GM19043 (cell line): ENCODE results near the gene PTTG1IP.

ENCODE experiments used
- ATAC-seq: cut with Tn5 transposase; IDR thresholded peaks from one replicate; pipeline ENCODE4 v1.9.1; 2021; ENCODE audit warnings: low read depth; ENCODE audit not compliant: unreplicated experiment

Gene PTTG1IP

DNA sequence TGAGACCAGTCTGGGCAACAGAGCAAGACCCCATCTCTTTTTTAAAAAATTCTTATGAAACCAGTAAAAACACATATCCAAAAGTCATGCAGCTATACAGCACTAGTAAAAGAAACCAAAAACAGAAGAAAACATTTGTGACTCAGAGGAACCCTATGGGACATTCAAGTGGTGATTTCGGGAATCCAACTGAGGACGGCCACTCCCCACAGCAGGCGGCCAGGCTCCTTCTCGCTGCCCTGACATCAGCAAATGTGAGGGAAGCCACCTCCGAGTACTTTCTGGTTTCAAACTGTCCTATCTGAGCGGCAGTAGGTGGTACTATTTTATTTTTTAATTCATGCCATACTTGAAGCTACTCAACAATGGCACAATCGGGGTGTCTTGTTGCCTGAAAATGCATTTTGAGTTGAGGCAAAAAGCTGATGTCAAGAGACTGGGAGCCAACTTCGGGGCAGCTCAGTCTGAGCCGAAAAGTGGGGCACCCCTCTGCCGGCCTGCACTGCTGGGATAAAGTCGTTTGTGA, 58.9 kb downstream of the PTTG1IP start:
- no peak for ATAC-seq

GRCh38 chr21:44813727-44814126, 59.8 kb downstream of the PTTG1IP start:
- no peak for ATAC-seq

GRCh38 chr21:44813149-44813548, 60.3 kb downstream of the PTTG1IP start:
- ATAC-seq, result no peak

DNA sequence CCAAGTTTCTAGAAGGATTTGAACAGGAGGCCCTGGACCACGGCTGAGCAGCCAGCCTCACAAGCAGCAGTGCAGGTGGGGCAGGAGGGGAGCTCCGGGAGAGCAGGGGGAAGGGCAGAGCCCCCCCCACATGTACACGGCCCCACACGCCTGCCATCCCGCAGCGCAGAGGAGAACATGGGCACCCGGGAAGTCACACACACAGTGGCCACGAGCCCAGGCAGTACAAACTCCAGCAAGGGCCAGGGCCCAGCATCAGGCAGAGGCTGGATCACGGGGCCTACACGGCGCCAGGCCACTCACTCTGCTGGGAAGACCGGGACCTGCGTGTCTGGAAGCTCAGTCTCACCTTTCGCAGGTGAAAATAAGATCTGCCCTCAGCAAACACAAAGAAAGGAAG, 60.9 kb downstream of the PTTG1IP start:
- no peak for ATAC-seq

- ATAC-seq, result no peak
These were observed 62.7 kb downstream of the PTTG1IP start for GRCh38 chr21:44810779-44811178.

DNA sequence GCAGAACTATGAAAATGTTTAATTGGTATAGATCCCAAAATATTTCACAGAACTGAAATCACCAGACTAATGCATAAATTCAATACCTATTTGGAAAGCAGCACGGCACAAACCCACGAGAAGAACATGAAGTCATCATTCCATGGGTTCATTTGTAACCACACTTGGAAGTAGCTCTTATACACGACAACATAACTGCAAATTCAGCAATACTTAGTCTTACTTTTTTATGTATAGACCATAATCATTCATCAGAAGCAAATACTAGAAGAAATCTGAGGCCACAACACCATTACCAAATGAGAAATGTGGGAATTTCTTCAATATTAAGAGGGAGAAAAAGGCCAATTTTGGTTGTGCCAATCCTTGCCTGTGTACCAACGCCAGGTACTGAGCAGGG, 67.6 kb downstream of the PTTG1IP start:
- ATAC-seq, result no peak

- ATAC-seq, result no peak
These were observed 68.3 kb downstream of the PTTG1IP start for GRCh38 chr21:44805226-44805625.

DNA sequence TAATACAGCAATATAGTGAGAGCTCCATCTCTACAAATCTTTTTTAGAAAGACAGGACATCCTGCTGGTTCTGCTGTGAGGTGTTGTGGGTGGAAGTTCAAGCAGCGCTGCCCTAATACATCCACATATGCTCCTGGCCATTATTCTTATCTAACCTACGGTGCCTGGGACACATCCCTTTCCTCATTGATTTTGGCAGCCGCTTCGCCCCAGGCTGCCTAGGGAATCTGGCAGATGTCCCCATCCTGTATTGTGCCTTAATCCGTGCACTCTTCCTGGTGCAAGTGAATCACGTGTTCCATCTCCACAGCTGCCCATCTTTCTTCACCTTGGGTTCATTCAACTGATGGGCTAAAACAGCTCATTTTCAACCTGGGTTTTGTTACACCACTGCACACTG, 68.7 kb downstream of the PTTG1IP start:
- no peak for ATAC-seq

DNA sequence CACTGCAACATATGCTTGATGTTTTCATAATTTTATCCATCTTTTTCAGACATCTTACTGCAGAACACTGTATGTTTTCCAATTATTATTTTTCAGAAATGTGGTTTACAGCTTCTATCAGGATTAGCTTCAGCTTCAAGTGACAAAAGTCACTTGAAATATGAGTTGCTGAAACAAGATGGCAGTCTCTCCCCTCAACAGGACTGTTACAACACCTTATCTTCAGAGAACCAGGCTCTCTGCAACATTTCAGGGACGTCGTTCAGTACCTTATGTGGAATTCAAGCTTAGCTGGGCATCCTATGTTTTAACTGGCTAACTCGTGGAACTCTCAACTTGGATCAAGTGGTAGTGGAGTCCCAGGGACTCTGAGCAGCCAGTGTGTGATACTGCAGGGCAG, 69.8 kb downstream of the PTTG1IP start:
- ATAC-seq, result no peak

- no peak for ATAC-seq
These were observed 70.9 kb downstream of the PTTG1IP start for GRCh38 chr21:44802396-44803153.

DNA sequence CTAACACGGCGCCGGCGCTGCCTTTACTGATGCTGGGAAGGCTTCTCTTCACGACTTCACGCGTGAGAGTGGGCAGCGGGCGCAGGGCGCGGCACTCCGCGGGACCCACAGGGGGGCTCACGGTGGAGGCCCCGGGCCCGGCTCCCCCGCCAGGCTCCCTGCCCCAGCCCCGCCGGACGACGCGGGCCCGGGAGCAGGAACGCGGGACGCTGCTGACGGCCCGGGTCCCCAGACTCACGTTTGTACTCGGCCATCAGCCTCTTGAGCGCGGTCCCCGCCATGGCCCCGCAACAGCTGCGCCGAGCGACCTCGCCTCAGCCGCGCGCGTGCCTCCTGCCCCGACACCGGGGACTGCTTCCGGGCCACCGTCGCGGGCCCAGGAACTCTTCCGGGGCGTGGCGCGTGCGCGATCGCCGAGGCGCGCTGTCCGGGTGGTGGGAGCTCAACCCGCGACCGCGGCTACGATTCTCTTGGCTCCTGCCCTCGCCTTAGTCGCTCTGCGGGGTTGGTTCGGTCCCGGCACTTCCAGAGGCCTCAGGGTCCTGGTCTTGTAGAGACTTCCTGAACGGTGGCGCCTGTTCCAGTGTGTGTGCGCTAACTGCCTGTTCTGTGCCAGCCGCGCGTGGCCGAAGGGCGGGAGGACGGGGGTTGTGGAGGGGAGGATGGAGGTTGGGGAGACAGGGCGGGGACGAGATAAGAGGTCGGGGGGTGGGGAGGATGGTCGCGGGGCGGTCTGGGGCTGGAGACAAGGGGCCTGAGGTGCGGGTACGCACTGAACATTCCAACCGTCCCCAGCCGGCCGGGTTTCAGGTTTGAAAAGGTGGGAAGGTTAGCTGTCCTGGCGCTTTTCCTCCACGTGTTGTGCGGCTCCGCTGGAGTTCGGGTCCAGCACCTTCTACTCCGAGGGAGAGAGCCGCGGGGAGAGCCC, 71.8 kb downstream of the PTTG1IP start, which contains the start of gene UBE2G2:
Gene UBE2G2 (minus strand): TSS at position 353 of the 928 bp plus-strand sequence. CDS start 72 bp downstream, at position 281.
- ATAC-seq, result peak; percentile 79

DNA sequence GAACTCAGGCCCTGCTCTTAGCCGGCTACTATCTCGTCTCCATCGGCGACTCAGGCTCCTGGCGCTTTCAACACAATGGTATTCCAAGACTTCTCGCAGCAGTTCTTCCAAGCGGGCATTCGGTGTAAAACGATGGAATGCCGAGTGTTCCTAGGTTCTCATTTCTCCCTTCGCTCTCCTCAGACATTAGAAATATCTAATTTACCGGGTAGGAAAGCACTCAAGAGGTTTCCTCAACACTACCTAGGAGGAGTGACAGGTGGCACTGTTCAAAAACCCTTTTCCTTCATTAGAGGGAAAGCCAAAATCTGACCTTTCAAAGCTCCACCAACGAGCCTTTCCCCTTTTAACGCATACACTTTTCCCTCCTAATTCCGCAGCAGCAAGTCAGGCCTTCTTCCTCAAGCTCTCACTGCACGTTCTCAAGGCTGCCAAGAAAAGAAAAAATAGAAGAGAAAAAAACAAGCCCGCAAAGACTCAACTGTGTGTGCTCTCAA, 72.5 kb downstream of the PTTG1IP start:
- no peak for ATAC-seq

- ATAC-seq, result no peak
These were observed 73.4 kb downstream of the PTTG1IP start for GRCh38 chr21:44800103-44800502.

DNA sequence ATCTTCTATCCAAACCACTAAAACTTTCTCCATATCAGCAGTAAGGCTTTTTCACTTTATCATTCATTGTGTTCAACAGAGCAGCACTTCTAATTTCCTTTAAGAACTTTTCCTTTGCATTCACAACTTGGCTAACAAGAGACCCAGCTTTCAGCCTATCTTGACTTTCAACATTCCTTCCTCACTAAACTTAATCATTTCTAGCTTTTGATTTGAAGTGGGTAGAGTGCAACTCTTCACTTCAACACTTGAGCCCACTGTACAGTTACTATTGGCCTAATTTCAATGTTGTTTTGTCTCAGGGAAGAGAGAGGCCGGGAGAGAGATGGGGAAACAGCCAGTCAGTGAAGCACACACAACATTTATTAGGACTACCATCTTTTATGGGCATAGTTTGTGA, 73.8 kb downstream of the PTTG1IP start:
- ATAC-seq, result no peak
